Activated CD8-positive, alpha-beta T cell treated with anti-CD3 and anti-CD28 coated beads, Interleukin-2, amount 10 ng/mL, durations not matched to agents 7 days and 5 days (primary cell): ENCODE results near the gene PDIA6. TPM values are rescaled to one million over a fixed set of nuclear protein-coding genes. Genes with fewer than 3 reads are reported as not detected.

Experiments used
- ATAC-seq: fragments of 150-1000 bp; cut with Tn5 transposase; one replicate; pipeline ENCODE4 v1.10.0; 2021; ENCODE audit warnings: moderate library complexity
- CTCF ChIA-PET: fragments of 350-600 bp; sonication (Branson Sonifier 250); formaldehyde crosslinking; loops from one replicate; lab custom pipeline; 2021; ENCODE audit warnings: antibody characterized with exemption; lab: Charles Lee
- POLR2A ChIA-PET: fragments of 350-600 bp; sonication (Branson Sonifier 250); formaldehyde crosslinking; loops from one replicate; lab custom pipeline; 2021; ENCODE audit warnings: antibody characterized with exemption; lab: Charles Lee
- DNase-seq: peaks from one replicate; pipeline ENCODE4 v3.0.0-alpha.2; 2020
- H3K27ac Mint-ChIP-seq: one replicate; pipeline ENCODE4 v1.8.0; 2021; ENCODE audit warnings: mild to moderate bottlenecking, mixed read lengths
- H3K27me3 Mint-ChIP-seq: one replicate; pipeline ENCODE4 v1.8.0; 2021; ENCODE audit warnings: low read depth, mixed read lengths
- H3K36me3 Mint-ChIP-seq: one replicate; pipeline ENCODE4 v1.8.0; 2021; ENCODE audit warnings: low read depth, mixed read lengths
- H3K4me1 Mint-ChIP-seq: one replicate; pipeline ENCODE4 v1.8.0; 2021; ENCODE audit warnings: low read depth, mixed read lengths
- H3K4me3 Mint-ChIP-seq: one replicate; pipeline ENCODE4 v1.8.0; 2021; ENCODE audit warnings: mild to moderate bottlenecking, mixed read lengths
- H3K9me3 Mint-ChIP-seq: one replicate; pipeline ENCODE4 v1.8.0; 2022; ENCODE audit warnings: mixed read lengths; ENCODE audit not compliant: insufficient read depth
- total RNA-seq, 2 experiments: library from RNA; stranded (reverse); gene quantifications; one replicate each; pipeline ENCODE4 v1.2.3, GENCODE V29; 2021

Gene PDIA6
- total RNA-seq, 2 experiments from 2014 or later = 131 to 138 TPM

DNA sequence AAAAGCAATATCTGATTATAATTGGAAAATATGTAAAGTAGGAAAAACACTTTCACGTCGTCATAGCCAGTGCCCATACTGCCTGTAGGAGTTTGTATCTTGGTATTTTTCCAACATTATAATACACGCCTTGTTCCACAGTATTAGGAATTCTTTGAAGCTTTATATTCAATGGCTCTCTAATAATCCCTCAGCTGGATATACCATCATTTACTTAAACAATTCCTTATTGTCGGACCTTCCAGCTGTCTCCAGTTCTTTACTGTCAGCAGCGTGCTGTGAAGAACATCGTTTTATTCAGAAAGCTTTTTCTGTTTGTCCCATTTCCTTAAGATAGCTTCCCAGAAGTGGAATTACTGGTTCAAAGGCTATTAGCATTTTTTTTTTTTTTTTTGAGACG lies 59.4 kb downstream of the PDIA6 start:
- Mint-ChIP-seq H3K4me3 (no peak overlapping the region), H3K27ac (no peak overlapping the region), H3K27me3 (peaks cover 10% of the 10 kb centered on the region), H3K36me3 (no peaks in the 10 kb centered on the region), H3K4me1 (no peaks in the 10 kb centered on the region), H3K9me3 (no peaks in the 10 kb centered on the region)
- POLR2A ChIA-PET = no interaction called here
- ATAC-seq = no peak
- DNase-seq = no peak
- CTCF ChIA-PET = interaction anchor here (0.6 kb wide), 1 partner anchor 79 kb away, joined by 5 read pairs; no protein-coding TSS in a partner anchor

GRCh38 chr2:10752236-10752635 lies 60.3 kb downstream of the PDIA6 start:
- H3K4me3 Mint-ChIP-seq = no peak overlapping the region
- POLR2A ChIA-PET = no interaction called here
- DNase-seq (no peak), ATAC-seq (no peak)
- H3K36me3 Mint-ChIP-seq = no peaks in the 10 kb centered on the region
- peaks cover 10% of the 10 kb centered on the region for H3K27me3 Mint-ChIP-seq
- no peaks in the 10 kb centered on the region for H3K4me1 Mint-ChIP-seq
- CTCF ChIA-PET = no interaction called here
- no peak overlapping the region for H3K27ac Mint-ChIP-seq
- no peaks in the 10 kb centered on the region for H3K9me3 Mint-ChIP-seq

DNA sequence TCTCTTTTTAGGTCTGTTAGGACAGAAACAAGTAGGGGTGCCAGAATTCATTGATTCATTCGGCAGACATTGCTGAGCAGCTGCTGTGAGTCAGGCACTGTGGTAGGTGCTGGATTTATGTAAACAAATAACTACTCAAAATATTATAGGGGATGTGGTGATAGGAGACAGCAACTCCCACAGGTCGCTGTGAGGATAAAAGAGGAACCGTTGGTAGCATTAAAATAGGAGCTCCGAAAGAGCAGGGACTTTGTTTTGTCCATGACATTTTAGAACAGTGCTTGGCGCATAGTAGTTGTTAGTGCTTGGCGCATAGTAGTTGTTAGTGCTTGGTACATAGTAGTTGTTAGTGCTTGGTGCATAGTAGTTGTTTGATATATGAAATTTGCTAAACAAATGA lies 62.0 kb downstream of the PDIA6 start:
- no peak for ATAC-seq
- Mint-ChIP-seq H3K4me3 (no peak overlapping the region), H3K4me1 (no peaks in the 10 kb centered on the region), H3K36me3 (no peaks in the 10 kb centered on the region), H3K9me3 (no peaks in the 10 kb centered on the region), H3K27me3 (peaks cover 10% of the 10 kb centered on the region), H3K27ac (no peak overlapping the region)
- ChIA-PET POLR2A (no interaction called here), CTCF (no interaction called here)
- no peak for DNase-seq

DNA sequence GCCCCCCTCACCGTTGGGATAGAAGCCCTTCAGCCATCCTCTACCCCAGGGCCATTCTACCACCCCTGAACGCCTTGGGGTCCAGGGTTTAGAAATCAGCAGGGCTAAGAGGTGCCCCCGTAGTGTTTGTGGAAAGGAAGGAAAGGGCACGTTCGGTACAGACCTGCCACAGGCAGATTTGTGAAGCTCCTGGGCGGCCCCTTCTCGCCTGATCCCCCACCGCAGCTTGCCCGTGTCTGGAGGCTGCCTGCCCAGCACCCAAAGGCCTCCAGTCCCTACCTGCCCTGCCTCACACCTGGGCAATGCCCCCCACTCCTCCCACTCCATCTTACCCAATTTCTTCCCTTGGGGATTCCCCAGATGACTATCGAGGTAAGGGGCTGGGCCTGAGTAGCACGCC lies 69.9 kb downstream of the PDIA6 start:
- H3K36me3 Mint-ChIP-seq = no peaks in the 10 kb centered on the region
- no peaks in the 10 kb centered on the region for H3K4me1 Mint-ChIP-seq
- H3K27ac Mint-ChIP-seq = no peak overlapping the region
- DNase-seq = no peak
- peaks cover 2% of the 10 kb centered on the region for H3K27me3 Mint-ChIP-seq
- ATAC-seq = no peak
- ChIA-PET CTCF (no interaction called here), POLR2A (no interaction called here)
- H3K4me3 Mint-ChIP-seq = no peak overlapping the region
- no peaks in the 10 kb centered on the region for H3K9me3 Mint-ChIP-seq

DNA sequence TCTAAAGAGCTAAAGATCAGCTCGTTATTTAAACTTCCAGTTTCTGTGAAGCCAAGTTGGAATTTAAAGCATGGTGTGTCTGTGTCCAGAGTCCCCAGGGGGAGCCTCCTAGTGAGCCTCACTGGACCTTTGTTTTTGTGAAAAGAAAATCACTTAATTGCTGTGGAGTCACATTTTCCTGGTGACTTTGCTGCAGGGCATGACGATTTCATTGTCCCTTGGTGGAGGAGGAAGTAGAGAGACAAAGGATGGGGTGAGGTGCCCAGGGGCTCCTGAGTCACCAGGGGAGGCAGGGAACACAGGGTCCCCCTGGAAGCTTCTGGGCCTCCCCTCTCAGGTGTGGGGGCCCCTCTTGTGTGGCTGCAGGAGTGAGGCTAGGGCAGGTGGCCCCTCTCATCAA lies 71.4 kb downstream of the PDIA6 start:
- ChIA-PET CTCF (no interaction called here), POLR2A (no interaction called here)
- Mint-ChIP-seq H3K27me3 (peaks cover 4% of the 10 kb centered on the region), H3K4me1 (no peaks in the 10 kb centered on the region), H3K27ac (no peak overlapping the region), H3K36me3 (no peaks in the 10 kb centered on the region), H3K4me3 (no peak overlapping the region), H3K9me3 (no peaks in the 10 kb centered on the region)
- no peak for ATAC-seq
- no peak for DNase-seq

DNA sequence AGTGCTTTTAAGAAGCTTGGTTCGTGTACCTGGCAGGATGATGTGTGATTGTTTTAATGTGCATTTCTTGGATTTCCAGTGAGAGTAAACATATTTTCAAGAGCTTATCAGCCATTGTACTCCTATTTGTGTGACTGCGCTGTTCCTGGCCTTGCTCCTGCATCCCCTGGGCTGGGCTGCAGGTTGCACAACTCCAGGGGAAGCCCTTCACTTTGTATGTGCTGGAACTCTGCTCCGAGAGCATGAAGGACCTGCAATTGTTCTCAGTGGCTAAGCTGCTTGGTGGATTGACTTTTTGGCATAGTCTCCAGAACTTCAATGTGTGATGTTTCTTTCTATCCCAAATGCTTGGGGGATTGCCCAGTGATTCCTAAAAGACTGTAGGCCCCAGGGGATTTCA lies 72.4 kb downstream of the PDIA6 start:
- POLR2A ChIA-PET = no interaction called here
- Mint-ChIP-seq H3K4me3 (no peak overlapping the region), H3K27ac (no peak overlapping the region), H3K27me3 (peaks cover 6% of the 10 kb centered on the region), H3K36me3 (no peaks in the 10 kb centered on the region), H3K9me3 (no peaks in the 10 kb centered on the region), H3K4me1 (no peaks in the 10 kb centered on the region)
- CTCF ChIA-PET = no interaction called here
- ATAC-seq = no peak
- no peak for DNase-seq

- DNase-seq (no peak), ATAC-seq (no peak)
- Mint-ChIP-seq H3K4me3 (no peak overlapping the region), H3K4me1 (no peaks in the 10 kb centered on the region), H3K27ac (no peak overlapping the region), H3K36me3 (no peaks in the 10 kb centered on the region), H3K27me3 (peaks cover 17% of the 10 kb centered on the region), H3K9me3 (no peaks in the 10 kb centered on the region)
- ChIA-PET CTCF (no interaction called here), POLR2A (no interaction called here)
These were observed 74.4 kb downstream of the PDIA6 start for GRCh38 chr2:10738192-10738591.

- no peak for ATAC-seq
- Mint-ChIP-seq H3K36me3 (no peaks in the 10 kb centered on the region), H3K27me3 (peaks cover 19% of the 10 kb centered on the region), H3K4me3 (no peak overlapping the region), H3K4me1 (peaks cover 3% of the 10 kb centered on the region), H3K27ac (no peak overlapping the region), H3K9me3 (no peaks in the 10 kb centered on the region)
- ChIA-PET CTCF (no interaction called here), POLR2A (no interaction called here)
- DNase-seq = no peak
These were observed 78.6 kb downstream of the PDIA6 start for GRCh38 chr2:10733980-10734379.

DNA sequence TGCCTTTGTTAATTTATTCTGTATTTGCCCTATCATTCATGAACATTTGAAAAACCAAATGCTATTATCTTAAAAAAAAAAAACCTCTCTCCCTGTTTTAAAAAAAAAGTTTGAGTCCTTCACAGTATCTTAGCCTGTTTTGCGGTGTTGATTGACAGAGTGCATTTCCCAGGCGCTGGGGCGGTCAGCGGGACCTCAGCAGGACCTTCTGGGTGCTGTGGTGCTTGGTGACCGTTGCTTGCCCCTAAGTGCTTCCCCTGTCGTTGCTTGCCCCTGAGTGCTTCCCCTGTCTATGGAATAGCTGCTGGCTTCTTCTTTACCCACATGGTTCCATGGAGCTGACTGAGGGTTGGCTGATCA lies 79.0 kb downstream of the PDIA6 start:
- Mint-ChIP-seq H3K36me3 (no peaks in the 10 kb centered on the region), H3K27me3 (peaks cover 19% of the 10 kb centered on the region), H3K4me3 (no peak overlapping the region), H3K27ac (no peak overlapping the region), H3K4me1 (peaks cover 3% of the 10 kb centered on the region), H3K9me3 (no peaks in the 10 kb centered on the region)
- DNase-seq (no peak), ATAC-seq (no peak)
- ChIA-PET POLR2A (no interaction called here), CTCF (no interaction called here)

Other genes starting within 250 kb of the PDIA6 start
- 10 to 100 TPM; 24.6 to 29.9 TPM for gene NOL10, start 122.8 kb downstream of the PDIA6 start, total RNA-seq
- not detected for gene ATP6V1C2, start 91.2 kb downstream of the PDIA6 start, total RNA-seq
- not detected for gene KCNF1, start 99.1 kb upstream of the PDIA6 start, total RNA-seq